HEK293 (cell line): ENCODE data around the gene MYRIP.

Experiments
- CTCF ChIA-PET: fragments of 350-600 bp; formaldehyde crosslinking; extraction: SDS; loops from one replicate; lab custom pipeline; 2021; ENCODE audit warnings: antibody characterized with exemption; lab: Yijun Ruan, JAX
- POLR2A ChIA-PET: fragments of 300-600 bp; formaldehyde crosslinking; extraction: SDS; loops from one replicate; lab custom pipeline; 2020; ENCODE audit warnings: antibody characterized with exemption, inconsistent platforms; lab: Yijun Ruan, JAX
- H3K27ac ChIP-seq: fragments of 200-500 bp; sonication (Bioruptor generic); 2 replicates; pipeline ENCODE4 v1.5.1; 2014; ENCODE audit warnings: low read depth, low read length, control low read depth, inconsistent platforms; ENCODE audit errors: extremely low read depth
- H3K36me3 ChIP-seq, 2 experiments: fragments of 200-500 bp in 1 of 2; sonication (Bioruptor generic) in 1 of 2; 1 replicate in 1 of 2; 2 replicates in 1 of 2; pipeline ENCODE4 v1.5.1; 2014 to 2017; ENCODE audit warnings: inconsistent platforms in 2 of 2, low read length in 2 of 2; ENCODE audit not compliant: control insufficient read depth in 2 of 2, insufficient read depth in 1 of 2
- H3K4me1 ChIP-seq: fragments of 200-500 bp; sonication (Bioruptor generic); 2 replicates; pipeline ENCODE4 v1.5.1; 2014; ENCODE audit warnings: mild to moderate bottlenecking, low read length, inconsistent platforms; ENCODE audit not compliant: control insufficient read depth, insufficient read depth
- H3K4me3 ChIP-seq: 2 replicates; pipeline ENCODE4 v1.5.1; 2011; ENCODE audit warnings: low read depth, mild to moderate bottlenecking, control low read depth, low read length, moderate library complexity
- H3K9me3 ChIP-seq: fragments of 200-500 bp; sonication (Bioruptor generic); 2 replicates; pipeline ENCODE4 v1.5.1; 2014; ENCODE audit warnings: low read depth, low read length, inconsistent platforms; ENCODE audit not compliant: control insufficient read depth, insufficient read depth
- BCL11A ChIP-seq: fragments of 450-650 bp; formaldehyde crosslinking; IDR thresholded peaks from 2 replicates; pipeline ENCODE4 v1.5.1; 2016; ENCODE audit warnings: low read depth, missing biosample characterization, missing genetic modification characterization
- FEZF1 ChIP-seq: fragments of 450-650 bp; formaldehyde crosslinking; IDR thresholded peaks from 2 replicates; pipeline ENCODE4 v1.5.1; 2016; ENCODE audit warnings: missing biosample characterization, missing genetic modification characterization
- MZF1 ChIP-seq: fragments of 450-650 bp; formaldehyde crosslinking; IDR thresholded peaks from 2 replicates; pipeline ENCODE4 v1.5.1; 2017; ENCODE audit warnings: missing biosample characterization, missing genetic modification characterization, borderline replicate concordance
- SCRT1 ChIP-seq: fragments of 450-650 bp; formaldehyde crosslinking; IDR thresholded peaks from 2 replicates; pipeline ENCODE4 v1.5.1; 2016; ENCODE audit warnings: missing biosample characterization, missing genetic modification characterization, borderline replicate concordance
- SP7 ChIP-seq: fragments of 450-650 bp; formaldehyde crosslinking; IDR thresholded peaks from 2 replicates; pipeline ENCODE4 v1.5.1; 2016; ENCODE audit warnings: missing biosample characterization, missing genetic modification characterization
- ZBTB7A ChIP-seq: fragments of 450-650 bp; formaldehyde crosslinking; IDR thresholded peaks from 2 replicates; pipeline ENCODE4 v1.5.1; 2016; ENCODE audit warnings: low read depth, missing biosample characterization, missing genetic modification characterization
- ZBTB8A ChIP-seq: fragments of 450-650 bp; formaldehyde crosslinking; IDR thresholded peaks from 2 replicates; pipeline ENCODE4 v1.5.1; 2016; ENCODE audit warnings: missing biosample characterization, missing genetic modification characterization
- ZNF121 ChIP-seq: fragments of 450-650 bp; formaldehyde crosslinking; IDR thresholded peaks from 2 replicates; pipeline ENCODE4 v1.5.1; 2016; ENCODE audit warnings: missing biosample characterization, missing genetic modification characterization
- ZNF133 ChIP-seq: fragments of 450-650 bp; formaldehyde crosslinking; IDR thresholded peaks from 2 replicates; pipeline ENCODE4 v1.5.1; 2016; ENCODE audit warnings: missing biosample characterization, missing genetic modification characterization
- ZNF138 ChIP-seq: fragments of 450-650 bp; formaldehyde crosslinking; IDR thresholded peaks from 2 replicates; pipeline ENCODE4 v1.5.1; 2016; ENCODE audit warnings: missing biosample characterization, missing genetic modification characterization, borderline replicate concordance
- ZNF140 ChIP-seq: fragments of 450-650 bp; formaldehyde crosslinking; IDR thresholded peaks from 2 replicates; pipeline ENCODE4 v1.5.1; 2016; ENCODE audit warnings: missing biosample characterization, missing genetic modification characterization
- ZNF175 ChIP-seq: fragments of 450-650 bp; formaldehyde crosslinking; IDR thresholded peaks from 2 replicates; pipeline ENCODE4 v1.5.1; 2016; ENCODE audit warnings: missing biosample characterization, missing genetic modification characterization
- ZNF211 ChIP-seq: fragments of 450-650 bp; formaldehyde crosslinking; IDR thresholded peaks from 2 replicates; pipeline ENCODE4 v1.5.1; 2016; ENCODE audit warnings: low read depth, missing biosample characterization, missing genetic modification characterization
- ZNF391 ChIP-seq: fragments of 450-650 bp; formaldehyde crosslinking; IDR thresholded peaks from 2 replicates; pipeline ENCODE4 v1.5.1; 2016; ENCODE audit warnings: low read depth, missing biosample characterization, missing genetic modification characterization, borderline replicate concordance
- ZNF449 ChIP-seq: fragments of 450-650 bp; formaldehyde crosslinking; IDR thresholded peaks from 2 replicates; pipeline ENCODE4 v1.5.1; 2017; ENCODE audit warnings: missing biosample characterization, mild to moderate bottlenecking, missing genetic modification characterization, moderate library complexity
- ZNF48 ChIP-seq: fragments of 450-650 bp; formaldehyde crosslinking; IDR thresholded peaks from 2 replicates; pipeline ENCODE4 v1.5.1; 2016; ENCODE audit warnings: missing biosample characterization, missing genetic modification characterization
- ZNF571 ChIP-seq: fragments of 450-650 bp; formaldehyde crosslinking; IDR thresholded peaks from 2 replicates; pipeline ENCODE4 v1.5.0; 2017; ENCODE audit warnings: missing biosample characterization, missing genetic modification characterization
- ZNF624 ChIP-seq: fragments of 450-650 bp; formaldehyde crosslinking; IDR thresholded peaks from 2 replicates; pipeline ENCODE4 v1.5.1; 2017; ENCODE audit warnings: missing biosample characterization, missing genetic modification characterization
- ZNF629 ChIP-seq: fragments of 450-650 bp; formaldehyde crosslinking; IDR thresholded peaks from 2 replicates; pipeline ENCODE4 v1.5.1; 2017; ENCODE audit warnings: missing biosample characterization, missing genetic modification characterization
- ZNF660 ChIP-seq: fragments of 450-650 bp; IDR thresholded peaks from 2 replicates; pipeline ENCODE4 v1.5.1; 2018; ENCODE audit warnings: missing biosample characterization, mild to moderate bottlenecking, missing genetic modification characterization
- ZNF664 ChIP-seq: fragments of 450-650 bp; formaldehyde crosslinking; IDR thresholded peaks from 2 replicates; pipeline ENCODE4 v1.5.1; 2016; ENCODE audit warnings: missing biosample characterization, missing genetic modification characterization
- ZNF76 ChIP-seq: fragments of 450-650 bp; formaldehyde crosslinking; IDR thresholded peaks from 2 replicates; pipeline ENCODE4; 2016; ENCODE audit warnings: low read depth, missing biosample characterization, missing genetic modification characterization, borderline replicate concordance
- ZNF785 ChIP-seq: fragments of 450-650 bp; formaldehyde crosslinking; IDR thresholded peaks from 2 replicates; pipeline ENCODE4 v1.5.1; 2016; ENCODE audit warnings: missing biosample characterization, missing genetic modification characterization
- TF ChIP-seq, protein P1 (sequence below): fragments of 450-650 bp; formaldehyde crosslinking; IDR thresholded peaks from 2 replicates; pipeline ENCODE4 v1.5.1; 2016; ENCODE audit warnings: missing biosample characterization, missing genetic modification characterization
- TF ChIP-seq, protein P2 (sequence below): fragments of 450-650 bp; formaldehyde crosslinking; IDR thresholded peaks from 2 replicates; pipeline ENCODE4 v1.5.1; 2016; ENCODE audit warnings: missing biosample characterization, missing genetic modification characterization
- TF ChIP-seq, protein P3 (sequence below): fragments of 450-650 bp; formaldehyde crosslinking; IDR thresholded peaks from 2 replicates; pipeline ENCODE4 v1.5.0; 2017; ENCODE audit warnings: missing biosample characterization, missing genetic modification characterization, borderline replicate concordance
- TF ChIP-seq, protein P4 (sequence below): fragments of 450-650 bp; formaldehyde crosslinking; IDR thresholded peaks from 2 replicates; pipeline ENCODE4; 2016; ENCODE audit warnings: missing biosample characterization, missing genetic modification characterization
- TF ChIP-seq, protein P5 (sequence below): fragments of 450-650 bp; formaldehyde crosslinking; IDR thresholded peaks from 2 replicates; pipeline ENCODE4 v1.5.1; 2017; ENCODE audit warnings: missing biosample characterization, missing genetic modification characterization

MYRIP gene

GRCh38 chr3:39839484-39839883 is 30.1 kb downstream of the MYRIP start:
- Histone ChIP-seq H3K27ac (no peak overlapping the region), H3K9me3 (no peaks in the 10 kb centered on the region), H3K36me3 (no peaks in the 10 kb centered on the region), H3K4me3 (no peak overlapping the region), H3K4me1 (no peaks in the 10 kb centered on the region)
- CTCF ChIA-PET: no interaction called here
- TF ChIP-seq ZNF76 (tag by site-specific recombination): no peak
- TF ChIP-seq, protein P1, sequence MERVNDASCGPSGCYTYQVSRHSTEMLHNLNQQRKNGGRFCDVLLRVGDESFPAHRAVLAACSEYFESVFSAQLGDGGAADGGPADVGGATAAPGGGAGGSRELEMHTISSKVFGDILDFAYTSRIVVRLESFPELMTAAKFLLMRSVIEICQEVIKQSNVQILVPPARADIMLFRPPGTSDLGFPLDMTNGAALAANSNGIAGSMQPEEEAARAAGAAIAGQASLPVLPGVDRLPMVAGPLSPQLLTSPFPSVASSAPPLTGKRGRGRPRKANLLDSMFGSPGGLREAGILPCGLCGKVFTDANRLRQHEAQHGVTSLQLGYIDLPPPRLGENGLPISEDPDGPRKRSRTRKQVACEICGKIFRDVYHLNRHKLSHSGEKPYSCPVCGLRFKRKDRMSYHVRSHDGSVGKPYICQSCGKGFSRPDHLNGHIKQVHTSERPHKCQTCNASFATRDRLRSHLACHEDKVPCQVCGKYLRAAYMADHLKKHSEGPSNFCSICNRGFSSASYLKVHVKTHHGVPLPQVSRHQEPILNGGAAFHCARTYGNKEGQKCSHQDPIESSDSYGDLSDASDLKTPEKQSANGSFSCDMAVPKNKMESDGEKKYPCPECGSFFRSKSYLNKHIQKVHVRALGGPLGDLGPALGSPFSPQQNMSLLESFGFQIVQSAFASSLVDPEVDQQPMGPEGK (tag by site-specific recombination): no peak
- no peak for TF ChIP-seq ZNF449 (tag by site-specific recombination)
- TF ChIP-seq, protein P2, sequence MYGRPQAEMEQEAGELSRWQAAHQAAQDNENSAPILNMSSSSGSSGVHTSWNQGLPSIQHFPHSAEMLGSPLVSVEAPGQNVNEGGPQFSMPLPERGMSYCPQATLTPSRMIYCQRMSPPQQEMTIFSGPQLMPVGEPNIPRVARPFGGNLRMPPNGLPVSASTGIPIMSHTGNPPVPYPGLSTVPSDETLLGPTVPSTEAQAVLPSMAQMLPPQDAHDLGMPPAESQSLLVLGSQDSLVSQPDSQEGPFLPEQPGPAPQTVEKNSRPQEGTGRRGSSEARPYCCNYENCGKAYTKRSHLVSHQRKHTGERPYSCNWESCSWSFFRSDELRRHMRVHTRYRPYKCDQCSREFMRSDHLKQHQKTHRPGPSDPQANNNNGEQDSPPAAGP: no peak
- TF ChIP-seq ZNF121 (tag by site-specific recombination): no peak
- no peak for TF ChIP-seq SP7 (tag by site-specific recombination)
- TF ChIP-seq ZNF175 (tag by site-specific recombination): no peak
- TF ChIP-seq, protein P3, sequence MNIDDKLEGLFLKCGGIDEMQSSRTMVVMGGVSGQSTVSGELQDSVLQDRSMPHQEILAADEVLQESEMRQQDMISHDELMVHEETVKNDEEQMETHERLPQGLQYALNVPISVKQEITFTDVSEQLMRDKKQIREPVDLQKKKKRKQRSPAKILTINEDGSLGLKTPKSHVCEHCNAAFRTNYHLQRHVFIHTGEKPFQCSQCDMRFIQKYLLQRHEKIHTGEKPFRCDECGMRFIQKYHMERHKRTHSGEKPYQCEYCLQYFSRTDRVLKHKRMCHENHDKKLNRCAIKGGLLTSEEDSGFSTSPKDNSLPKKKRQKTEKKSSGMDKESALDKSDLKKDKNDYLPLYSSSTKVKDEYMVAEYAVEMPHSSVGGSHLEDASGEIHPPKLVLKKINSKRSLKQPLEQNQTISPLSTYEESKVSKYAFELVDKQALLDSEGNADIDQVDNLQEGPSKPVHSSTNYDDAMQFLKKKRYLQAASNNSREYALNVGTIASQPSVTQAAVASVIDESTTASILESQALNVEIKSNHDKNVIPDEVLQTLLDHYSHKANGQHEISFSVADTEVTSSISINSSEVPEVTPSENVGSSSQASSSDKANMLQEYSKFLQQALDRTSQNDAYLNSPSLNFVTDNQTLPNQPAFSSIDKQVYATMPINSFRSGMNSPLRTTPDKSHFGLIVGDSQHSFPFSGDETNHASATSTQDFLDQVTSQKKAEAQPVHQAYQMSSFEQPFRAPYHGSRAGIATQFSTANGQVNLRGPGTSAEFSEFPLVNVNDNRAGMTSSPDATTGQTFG: no peak
- TF ChIP-seq, protein P4, sequence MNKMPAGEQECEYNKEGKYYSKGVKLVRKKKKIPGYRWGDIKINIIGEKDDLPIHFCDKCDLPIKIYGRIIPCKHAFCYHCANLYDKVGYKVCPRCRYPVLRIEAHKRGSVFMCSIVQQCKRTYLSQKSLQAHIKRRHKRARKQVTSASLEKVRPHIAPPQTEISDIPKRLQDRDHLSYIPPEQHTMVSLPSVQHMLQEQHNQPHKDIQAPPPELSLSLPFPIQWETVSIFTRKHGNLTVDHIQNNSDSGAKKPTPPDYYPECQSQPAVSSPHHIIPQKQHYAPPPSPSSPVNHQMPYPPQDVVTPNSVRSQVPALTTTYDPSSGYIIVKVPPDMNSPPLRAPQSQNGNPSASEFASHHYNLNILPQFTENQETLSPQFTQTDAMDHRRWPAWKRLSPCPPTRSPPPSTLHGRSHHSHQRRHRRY (tag by site-specific recombination): no peak
- no peak for TF ChIP-seq ZNF211 (tag by site-specific recombination)
- no peak for TF ChIP-seq ZNF629 (tag by site-specific recombination)
- TF ChIP-seq ZNF391 (tag by site-specific recombination): no peak
- no peak for TF ChIP-seq ZBTB7A (tag by site-specific recombination)
- TF ChIP-seq ZNF664 (tag by site-specific recombination): no peak
- TF ChIP-seq BCL11A: no peak
- TF ChIP-seq FEZF1 (tag by site-specific recombination): no peak
- POLR2A ChIA-PET: no interaction called here

GRCh38 chr3:39843440-39843839 is 34.0 kb downstream of the MYRIP start:
- H3K4me3 ChIP-seq: no peak overlapping the region
- no peaks in the 10 kb centered on the region for H3K36me3 ChIP-seq
- CTCF ChIA-PET: no interaction called here
- POLR2A ChIA-PET: no interaction called here
- no peak overlapping the region for H3K27ac ChIP-seq
- no peaks in the 10 kb centered on the region for H3K4me1 ChIP-seq
- no peaks in the 10 kb centered on the region for H3K9me3 ChIP-seq
- TF ChIP-seq ZNF785 (tag by site-specific recombination) (no peak), ZNF624 (tag by site-specific recombination) (no peak), ZNF660 (no peak), ZNF140 (tag by site-specific recombination) (no peak), ZNF571 (tag by site-specific recombination) (no peak), SCRT1 (tag by site-specific recombination) (no peak), ZNF133 (no peak), MZF1 (tag by site-specific recombination) (no peak), ZBTB8A (tag by site-specific recombination) (no peak), ZNF48 (tag by site-specific recombination) (no peak), ZNF138 (no peak)
- TF ChIP-seq, protein P5, sequence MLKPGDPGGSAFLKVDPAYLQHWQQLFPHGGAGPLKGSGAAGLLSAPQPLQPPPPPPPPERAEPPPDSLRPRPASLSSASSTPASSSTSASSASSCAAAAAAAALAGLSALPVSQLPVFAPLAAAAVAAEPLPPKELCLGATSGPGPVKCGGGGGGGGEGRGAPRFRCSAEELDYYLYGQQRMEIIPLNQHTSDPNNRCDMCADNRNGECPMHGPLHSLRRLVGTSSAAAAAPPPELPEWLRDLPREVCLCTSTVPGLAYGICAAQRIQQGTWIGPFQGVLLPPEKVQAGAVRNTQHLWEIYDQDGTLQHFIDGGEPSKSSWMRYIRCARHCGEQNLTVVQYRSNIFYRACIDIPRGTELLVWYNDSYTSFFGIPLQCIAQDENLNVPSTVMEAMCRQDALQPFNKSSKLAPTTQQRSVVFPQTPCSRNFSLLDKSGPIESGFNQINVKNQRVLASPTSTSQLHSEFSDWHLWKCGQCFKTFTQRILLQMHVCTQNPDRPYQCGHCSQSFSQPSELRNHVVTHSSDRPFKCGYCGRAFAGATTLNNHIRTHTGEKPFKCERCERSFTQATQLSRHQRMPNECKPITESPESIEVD (tag by site-specific recombination): no peak
